ENCODE measurements around the gene KCNIP1.

Gene KCNIP1

DNA sequence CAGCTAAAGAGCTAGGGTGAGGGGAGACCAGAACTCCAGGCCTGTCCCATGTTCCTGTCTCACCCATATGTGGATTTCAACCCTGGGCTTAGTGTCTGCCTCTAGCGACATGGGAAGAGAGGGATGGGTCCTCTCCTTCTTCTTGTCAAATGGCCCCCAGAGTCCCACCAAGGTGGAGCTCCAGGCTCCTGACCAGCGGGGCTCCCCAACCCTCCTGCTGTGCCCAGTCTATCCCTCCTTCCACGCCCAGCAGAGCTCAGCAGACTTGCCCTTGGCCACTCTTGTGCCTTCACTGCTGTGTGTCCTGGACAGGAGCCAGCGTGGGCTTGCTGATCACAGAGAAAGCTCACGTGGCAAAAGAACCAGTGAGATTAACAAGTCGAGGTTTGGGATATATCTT is 156.7 kb downstream of the KCNIP1 start:
- no peak overlapping the region for H3K4me3 ChIP-seq (replicated peaks in 1 of 2; ENCODE audit: low read depth in 2 of 2, low read length in 2 of 2)
- TF ChIP-seq, protein P1, sequence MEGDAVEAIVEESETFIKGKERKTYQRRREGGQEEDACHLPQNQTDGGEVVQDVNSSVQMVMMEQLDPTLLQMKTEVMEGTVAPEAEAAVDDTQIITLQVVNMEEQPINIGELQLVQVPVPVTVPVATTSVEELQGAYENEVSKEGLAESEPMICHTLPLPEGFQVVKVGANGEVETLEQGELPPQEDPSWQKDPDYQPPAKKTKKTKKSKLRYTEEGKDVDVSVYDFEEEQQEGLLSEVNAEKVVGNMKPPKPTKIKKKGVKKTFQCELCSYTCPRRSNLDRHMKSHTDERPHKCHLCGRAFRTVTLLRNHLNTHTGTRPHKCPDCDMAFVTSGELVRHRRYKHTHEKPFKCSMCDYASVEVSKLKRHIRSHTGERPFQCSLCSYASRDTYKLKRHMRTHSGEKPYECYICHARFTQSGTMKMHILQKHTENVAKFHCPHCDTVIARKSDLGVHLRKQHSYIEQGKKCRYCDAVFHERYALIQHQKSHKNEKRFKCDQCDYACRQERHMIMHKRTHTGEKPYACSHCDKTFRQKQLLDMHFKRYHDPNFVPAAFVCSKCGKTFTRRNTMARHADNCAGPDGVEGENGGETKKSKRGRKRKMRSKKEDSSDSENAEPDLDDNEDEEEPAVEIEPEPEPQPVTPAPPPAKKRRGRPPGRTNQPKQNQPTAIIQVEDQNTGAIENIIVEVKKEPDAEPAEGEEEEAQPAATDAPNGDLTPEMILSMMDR (IDR thresholded peaks at IDR 0.05; ENCODE audit: low read depth, low read length), result no peak
- no peak for DNase-seq (ENCODE audit: low read depth in 2 of 2)

- no peak overlapping the region for H3K4me3 ChIP-seq (replicated peaks in 1 of 2; ENCODE audit: low read depth in 2 of 2, low read length in 2 of 2)
- TF ChIP-seq, protein P1 (IDR thresholded peaks at IDR 0.05; ENCODE audit: low read depth, low read length), result no peak
- no peak for DNase-seq (ENCODE audit: low read depth in 2 of 2)
These were observed 159.1 kb downstream of the KCNIP1 start for GRCh38 chr5:170662966-170663365.

- TF ChIP-seq, protein P1 (IDR thresholded peaks at IDR 0.05; ENCODE audit: low read depth, low read length), result no peak
- no peak overlapping the region for H3K4me3 ChIP-seq (replicated peaks in 1 of 2; ENCODE audit: low read depth in 2 of 2, low read length in 2 of 2)
- no peak for DNase-seq (ENCODE audit: low read depth in 2 of 2)
These were observed 175.0 kb downstream of the KCNIP1 start for GRCh38 chr5:170678811-170679210.

- peak; percentile 33 to 35 for DNase-seq (ENCODE audit: low read depth in 2 of 2)
- no peak overlapping the region for H3K4me3 ChIP-seq (replicated peaks in 1 of 2; ENCODE audit: low read depth in 2 of 2, low read length in 2 of 2)
- TF ChIP-seq, protein P1 (IDR thresholded peaks at IDR 0.05; ENCODE audit: low read depth, low read length), result no peak
These were observed 177.2 kb downstream of the KCNIP1 start for GRCh38 chr5:170681013-170681433.

DNA sequence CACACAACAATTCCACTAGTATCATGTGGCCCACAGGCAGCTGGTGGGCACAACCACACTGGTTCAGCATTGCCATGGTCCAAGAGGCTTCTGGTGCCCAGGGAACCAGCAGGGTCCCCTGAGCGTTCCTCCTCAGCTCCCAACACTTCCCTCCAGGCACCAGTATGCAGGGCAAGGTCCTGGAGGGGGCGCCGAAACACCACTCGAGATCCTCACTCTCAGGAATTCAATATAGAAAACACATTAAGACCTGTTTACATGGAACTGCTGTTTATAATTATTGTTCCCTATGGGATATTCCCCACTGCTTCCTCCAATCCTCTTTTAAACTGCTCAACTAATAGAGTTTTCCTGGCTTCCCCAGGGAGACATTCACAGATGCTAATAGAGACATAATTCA is 187.8 kb downstream of the KCNIP1 start:
- H3K4me3 ChIP-seq (replicated peaks in 1 of 2; ENCODE audit: low read depth in 2 of 2, low read length in 2 of 2), result no peak overlapping the region
- TF ChIP-seq, protein P1 (IDR thresholded peaks at IDR 0.05; ENCODE audit: low read depth, low read length), result no peak
- DNase-seq (ENCODE audit: low read depth in 2 of 2), result no peak

DNA sequence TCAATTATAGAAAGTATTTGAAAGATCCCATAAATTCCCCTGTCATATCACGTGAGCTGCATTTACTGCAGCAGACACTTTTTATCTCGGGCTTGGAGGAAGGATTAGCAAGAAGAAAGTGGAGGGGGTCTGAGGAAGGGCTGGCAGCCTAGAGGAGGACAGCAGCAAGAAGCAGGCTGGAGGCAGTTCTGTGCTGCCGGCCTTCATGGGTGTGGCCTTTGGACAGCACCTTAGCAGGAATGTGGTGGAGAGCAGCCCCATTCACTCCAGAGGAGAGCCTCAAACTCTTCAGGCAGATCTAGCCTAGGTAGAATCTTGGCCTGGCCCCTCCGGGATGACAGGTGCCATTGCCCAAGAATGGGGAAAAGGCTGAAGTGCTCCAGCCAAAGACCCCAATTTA is 189.9 kb downstream of the KCNIP1 start:
- TF ChIP-seq, protein P1 (IDR thresholded peaks at IDR 0.05; ENCODE audit: low read depth, low read length), result no peak

DNA sequence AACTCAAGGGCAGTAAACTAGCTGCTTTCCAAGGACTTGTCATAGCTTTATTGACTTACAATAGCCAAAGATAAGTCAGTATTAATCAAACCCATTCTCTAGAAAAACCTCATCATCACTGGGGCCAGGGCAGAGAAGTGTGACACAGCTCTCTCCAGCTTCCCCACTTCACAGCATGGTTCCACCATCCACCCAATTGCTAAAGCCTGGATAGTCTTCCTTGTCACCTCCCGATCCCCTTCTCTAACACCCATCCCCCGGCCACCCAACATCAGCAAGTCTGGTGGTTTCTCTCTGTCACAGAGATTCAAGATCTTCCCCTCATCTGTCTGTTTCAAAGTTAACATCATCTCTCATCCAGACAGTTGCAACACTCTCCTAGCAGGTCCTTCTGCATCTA is 191.1 kb downstream of the KCNIP1 start:
- no peak for DNase-seq (ENCODE audit: low read depth in 2 of 2)
- no peak overlapping the region for H3K4me3 ChIP-seq (replicated peaks in 1 of 2; ENCODE audit: low read depth in 2 of 2, low read length in 2 of 2)
- TF ChIP-seq, protein P1 (IDR thresholded peaks at IDR 0.05; ENCODE audit: low read depth, low read length), result no peak

More for the DNA sequence above, 189.9 kb downstream of the KCNIP1 start:
- no peak overlapping the region for H3K4me3 ChIP-seq (replicated peaks in 1 of 2; ENCODE audit: low read depth in 2 of 2, low read length in 2 of 2)
- DNase-seq (ENCODE audit: low read depth in 2 of 2), result peak in 1 of 2 donors; percentile 1
